CMK (cell line): ENCODE data around the gene TGM4.

Experiments
- DNase-seq: peaks from one replicate; pipeline ENCODE4 v3.0.0-alpha.2; 2010; ENCODE audit warnings: low read depth

TGM4 gene

DNA sequence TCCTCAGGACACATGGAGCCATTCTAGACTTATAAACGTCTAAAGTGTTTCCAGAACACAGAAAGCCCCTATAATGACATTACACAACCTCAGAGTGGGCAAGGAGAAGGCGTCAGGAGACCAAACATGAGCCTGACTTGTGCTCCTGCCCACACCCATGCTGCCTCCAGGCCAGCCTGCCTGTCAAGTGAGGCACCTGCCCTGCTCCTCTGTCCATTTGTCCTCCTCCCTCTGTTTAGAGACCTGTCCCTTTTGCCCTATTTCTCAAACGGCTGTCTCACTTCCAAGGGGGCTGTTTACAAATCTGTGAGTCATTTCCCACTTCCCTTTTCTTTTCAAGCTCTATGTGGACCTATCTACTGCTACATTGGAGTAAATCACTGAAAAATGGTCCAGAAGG lies 80.6 kb downstream of the TGM4 start:
- no peak for DNase-seq

DNA sequence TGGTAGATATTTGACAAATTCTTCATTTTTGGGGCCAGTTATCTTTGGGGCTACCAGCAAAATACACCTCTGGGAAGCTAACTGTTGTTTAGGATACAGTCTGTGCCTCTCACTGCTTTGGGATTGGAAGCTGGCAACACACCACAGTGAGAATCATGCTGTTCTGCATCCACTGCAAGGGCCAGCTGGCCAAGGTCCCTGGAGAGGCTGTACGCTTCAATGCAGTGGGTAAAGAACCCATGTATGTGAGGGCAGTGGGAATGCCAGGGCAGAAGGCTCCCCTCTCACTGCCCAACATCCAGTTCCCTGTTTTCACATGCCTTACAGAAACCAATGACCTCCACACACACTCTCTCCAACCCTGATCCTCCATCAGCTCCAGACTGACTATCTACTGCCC lies 81.5 kb downstream of the TGM4 start:
- DNase-seq = no peak

DNA sequence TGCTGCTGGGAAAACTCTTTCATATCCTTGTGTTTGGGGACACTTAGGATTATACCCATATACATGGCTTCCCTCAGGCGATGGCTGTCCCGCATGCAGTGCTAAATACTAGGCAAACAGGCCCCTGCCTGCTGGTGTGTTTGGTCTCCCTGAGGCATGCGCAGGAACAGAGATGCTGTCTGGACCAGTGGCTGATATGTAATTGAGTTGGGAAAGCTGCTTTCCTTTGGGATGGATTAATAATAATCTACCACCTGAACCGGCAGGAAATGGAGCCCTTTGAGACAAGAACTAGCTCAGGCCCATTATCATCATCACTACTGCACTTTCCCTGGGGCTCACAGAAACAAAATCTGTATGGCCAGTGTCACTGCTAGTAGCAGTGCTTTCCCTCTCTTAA lies 83.6 kb downstream of the TGM4 start:
- DNase-seq = no peak

DNA sequence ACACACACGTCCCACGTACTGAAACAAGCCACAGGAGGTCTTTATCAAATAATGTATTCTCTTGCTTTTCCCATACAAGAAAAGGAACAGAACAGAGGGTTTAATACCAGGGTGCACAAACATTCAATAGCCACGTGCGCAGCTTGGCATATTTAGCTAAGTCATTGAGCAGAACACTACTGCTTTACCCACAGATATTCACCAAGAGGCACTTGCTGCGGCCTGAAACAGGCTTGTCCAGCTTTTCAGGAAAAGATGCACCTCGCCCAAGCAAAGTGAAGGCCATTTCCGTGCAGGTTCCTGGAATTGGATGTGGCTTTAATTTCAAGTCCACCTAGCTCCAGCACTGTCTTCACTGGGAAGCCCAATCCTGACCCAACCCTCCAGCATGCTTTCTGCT lies 84.0 kb downstream of the TGM4 start:
- no peak for DNase-seq

DNA sequence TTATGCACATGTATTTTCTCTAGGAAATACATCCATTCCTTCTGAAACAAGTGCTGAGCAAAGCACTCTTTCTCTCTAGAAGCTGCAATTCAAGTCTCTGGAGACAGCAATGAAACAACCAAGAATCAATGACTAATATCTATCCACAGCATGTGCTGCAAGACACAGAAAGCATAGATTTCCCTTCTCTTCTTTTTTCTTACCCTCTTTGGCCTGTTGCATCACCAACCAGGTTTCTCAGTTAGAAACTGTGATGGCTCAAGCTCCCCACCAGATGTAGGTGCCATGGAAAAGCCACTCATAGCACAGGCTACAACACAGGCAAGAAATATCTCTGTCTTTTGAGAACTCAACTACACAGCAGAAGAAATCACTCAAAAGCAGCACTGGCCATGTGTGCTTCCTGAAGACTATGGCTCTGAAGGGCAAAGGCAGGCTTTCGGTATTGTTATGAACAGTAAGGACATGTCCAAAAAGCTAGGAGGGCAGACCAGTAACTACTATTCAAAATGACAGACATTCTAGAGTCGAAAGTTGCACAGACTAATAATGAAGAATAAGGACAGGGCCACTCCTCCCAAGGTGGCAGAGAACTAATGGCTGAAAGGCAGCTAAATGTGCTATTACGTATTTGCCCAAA lies 86.1 kb downstream of the TGM4 start:
- no peak for DNase-seq

DNA sequence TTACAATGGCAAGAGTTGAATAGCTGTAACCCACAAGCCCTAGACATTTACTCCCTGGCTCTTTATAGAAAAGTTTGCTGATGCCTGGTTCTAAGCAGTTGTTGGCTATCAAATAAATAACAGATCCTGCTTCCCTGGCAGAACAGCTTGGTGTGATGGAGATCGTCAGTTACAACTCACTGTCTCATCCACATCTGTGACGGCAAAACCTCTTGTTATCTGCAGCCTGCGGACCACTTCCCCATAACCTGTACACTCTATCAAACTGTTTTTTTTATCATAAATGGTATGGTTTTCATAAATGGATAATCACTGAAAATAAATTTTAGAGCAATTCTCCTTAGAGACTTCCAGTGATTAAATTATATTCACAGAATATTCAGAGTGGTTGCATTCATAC lies 87.5 kb downstream of the TGM4 start:
- no peak for DNase-seq

DNA sequence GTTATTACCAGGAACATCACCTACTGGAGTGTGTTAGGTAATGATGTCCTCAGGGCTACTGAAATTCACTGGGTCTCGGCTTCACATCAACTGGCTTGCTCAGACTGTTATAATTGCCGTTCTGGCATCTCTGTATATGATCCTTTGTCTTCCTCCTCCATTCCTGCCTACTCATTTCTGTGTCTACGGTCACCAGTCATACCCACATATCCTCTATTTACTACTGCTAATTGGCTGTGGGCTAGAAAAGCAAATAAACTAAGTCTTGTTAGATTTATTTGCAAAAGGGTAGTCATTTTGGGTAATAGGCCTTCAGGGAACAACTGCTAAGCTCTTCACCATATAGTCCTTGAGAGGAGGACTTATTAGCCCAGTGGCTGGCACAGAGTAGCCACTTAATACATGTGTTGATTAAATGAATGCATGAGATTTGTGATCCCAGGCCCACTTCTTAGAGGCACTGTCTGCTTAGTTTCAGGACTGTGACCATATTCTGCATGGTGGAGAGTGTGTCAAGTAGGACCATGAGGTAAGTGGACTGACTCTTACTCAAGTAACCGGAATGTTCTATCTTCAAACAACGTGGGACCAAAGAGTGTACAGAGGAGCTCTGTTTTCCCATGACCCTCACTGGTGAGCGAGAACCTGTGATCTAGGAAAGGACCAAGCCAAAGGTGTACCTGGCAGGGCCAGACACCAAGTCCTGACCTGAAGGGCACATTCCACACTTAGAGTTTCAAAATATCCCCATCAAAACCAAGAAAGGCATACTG lies 88.4 kb downstream of the TGM4 start:
- DNase-seq = no peak

DNA sequence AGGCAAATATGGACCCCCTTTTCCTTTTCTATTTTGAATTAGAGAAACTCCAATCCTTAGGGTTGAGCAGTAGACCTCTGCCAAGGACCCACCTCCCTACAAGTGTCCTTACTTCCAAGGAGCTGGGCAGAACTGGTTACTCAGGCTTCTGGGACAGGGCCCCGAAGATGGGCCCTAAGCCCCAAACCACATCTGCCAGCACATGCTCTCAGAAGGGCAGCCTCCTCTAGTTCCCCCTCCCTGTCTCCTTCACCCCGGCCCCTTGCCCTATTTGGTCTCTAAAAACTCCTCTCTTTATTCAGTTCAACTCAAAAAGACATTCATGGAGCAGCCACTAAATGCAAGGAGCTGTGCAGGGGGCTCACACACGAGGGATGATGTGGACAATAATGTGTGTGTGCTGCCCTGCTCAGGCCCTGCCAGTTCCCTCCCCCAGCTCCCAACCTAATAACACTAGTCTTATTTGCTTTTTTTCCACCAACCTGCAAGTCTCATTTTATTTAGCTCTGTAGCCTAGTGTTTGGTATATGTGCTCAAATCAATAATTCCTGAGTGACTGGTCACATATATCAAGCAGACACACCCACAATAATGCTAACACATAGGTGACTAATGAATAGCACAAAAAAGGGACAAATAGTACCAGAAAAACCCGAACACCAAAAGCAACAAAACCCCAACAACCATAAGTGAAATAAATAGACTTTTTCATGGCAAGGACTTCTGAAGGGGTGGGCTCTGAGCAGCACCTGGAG lies 89.3 kb downstream of the TGM4 start:
- no peak for DNase-seq
